GM10248 (cell line): ENCODE data around the gene C8G.

Experiments used
- CTCF ChIA-PET: fragments of 300-600 bp; sonication (Branson Sonifier 250); formaldehyde crosslinking; extraction: SDS; loops from one replicate; lab custom pipeline; 2021; ENCODE audit warnings: antibody characterized with exemption; lab: Yijun Ruan, JAX
- POLR2A ChIA-PET: fragments of 350-650 bp; sonication (Branson Sonifier 250); formaldehyde crosslinking; extraction: SDS; loops from one replicate; lab custom pipeline; 2020; ENCODE audit warnings: antibody characterized with exemption; lab: Yijun Ruan, JAX
- DNase-seq: peaks from one replicate; pipeline ENCODE4 v3.0.0; 2012; ENCODE audit errors: extremely low spot score
- TF ChIP-seq, protein P1 (sequence below): IDR thresholded peaks from 2 replicates; pipeline ENCODE4 v1.5.1; 2012; ENCODE audit warnings: mild to moderate bottlenecking, low read depth; ENCODE audit errors: extremely low read depth, missing control alignments, control extremely low read depth

C8G gene

DNA sequence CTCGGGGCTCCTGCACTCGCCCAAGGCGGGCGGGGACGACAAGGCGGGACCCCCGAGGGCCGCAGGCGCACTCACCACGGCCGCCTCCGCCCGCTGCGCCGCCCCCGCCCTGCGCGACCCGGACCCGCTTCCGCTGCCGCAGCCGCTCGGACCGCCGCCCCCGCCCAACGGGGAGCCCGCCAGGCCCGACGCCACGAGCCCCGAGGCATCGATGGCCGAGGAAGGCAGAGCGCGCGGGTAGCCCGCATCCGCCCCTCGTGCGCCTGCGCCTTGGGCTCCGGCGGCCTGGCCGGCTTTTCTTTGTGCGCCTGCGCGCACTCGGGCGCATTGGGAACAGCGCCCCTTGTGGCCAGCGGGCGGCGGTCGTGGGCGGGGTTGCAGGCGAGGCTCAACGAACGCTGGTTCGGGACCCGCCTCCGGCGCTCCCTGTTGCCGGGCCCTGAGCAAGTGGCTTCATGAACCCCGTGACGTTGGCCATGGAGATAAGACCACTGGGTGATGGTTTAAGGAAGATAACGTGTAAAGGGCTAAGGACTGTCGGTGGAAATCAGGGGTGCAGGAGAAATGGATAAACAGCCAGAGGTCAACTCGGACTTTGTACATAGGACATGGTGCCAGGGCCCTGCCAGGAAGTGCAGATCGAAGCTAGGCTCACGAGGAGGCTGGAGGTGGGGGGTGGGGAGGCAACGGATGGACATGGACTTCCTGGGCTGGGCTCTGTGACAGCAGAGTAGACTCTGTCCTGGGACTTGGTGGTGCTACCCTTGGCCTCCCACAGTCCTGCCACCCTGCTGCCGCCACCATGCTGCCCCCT is at the start of gene C8G, which contains the start of gene FBXW5:
C8G (plus strand) TSS at position 725 of the 814 bp plus-strand sequence; CDS start at position 803, 78 bp downstream.
FBXW5 (minus strand) TSS at position 220 of the 814 bp plus-strand sequence. CDS start 655 bp downstream, outside the sequence.
- POLR2A ChIA-PET: interaction anchor here (0.7 kb wide), 1 partner anchor 61 kb away, joined by 4 read pairs; no protein-coding TSS in a partner anchor
- peak; percentile 100 for DNase-seq
- CTCF ChIA-PET: interaction anchor here (0.7 to 6.5 kb wide), 16 partner anchors 9 to 216 kb away, joined by 3 to 126 read pairs (median 4); partner anchors contain the start of genes FUT7, MAN1B1, PAXX and RABL6
- TF ChIP-seq, protein P1, sequence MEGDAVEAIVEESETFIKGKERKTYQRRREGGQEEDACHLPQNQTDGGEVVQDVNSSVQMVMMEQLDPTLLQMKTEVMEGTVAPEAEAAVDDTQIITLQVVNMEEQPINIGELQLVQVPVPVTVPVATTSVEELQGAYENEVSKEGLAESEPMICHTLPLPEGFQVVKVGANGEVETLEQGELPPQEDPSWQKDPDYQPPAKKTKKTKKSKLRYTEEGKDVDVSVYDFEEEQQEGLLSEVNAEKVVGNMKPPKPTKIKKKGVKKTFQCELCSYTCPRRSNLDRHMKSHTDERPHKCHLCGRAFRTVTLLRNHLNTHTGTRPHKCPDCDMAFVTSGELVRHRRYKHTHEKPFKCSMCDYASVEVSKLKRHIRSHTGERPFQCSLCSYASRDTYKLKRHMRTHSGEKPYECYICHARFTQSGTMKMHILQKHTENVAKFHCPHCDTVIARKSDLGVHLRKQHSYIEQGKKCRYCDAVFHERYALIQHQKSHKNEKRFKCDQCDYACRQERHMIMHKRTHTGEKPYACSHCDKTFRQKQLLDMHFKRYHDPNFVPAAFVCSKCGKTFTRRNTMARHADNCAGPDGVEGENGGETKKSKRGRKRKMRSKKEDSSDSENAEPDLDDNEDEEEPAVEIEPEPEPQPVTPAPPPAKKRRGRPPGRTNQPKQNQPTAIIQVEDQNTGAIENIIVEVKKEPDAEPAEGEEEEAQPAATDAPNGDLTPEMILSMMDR: peak; percentile 95

DNA sequence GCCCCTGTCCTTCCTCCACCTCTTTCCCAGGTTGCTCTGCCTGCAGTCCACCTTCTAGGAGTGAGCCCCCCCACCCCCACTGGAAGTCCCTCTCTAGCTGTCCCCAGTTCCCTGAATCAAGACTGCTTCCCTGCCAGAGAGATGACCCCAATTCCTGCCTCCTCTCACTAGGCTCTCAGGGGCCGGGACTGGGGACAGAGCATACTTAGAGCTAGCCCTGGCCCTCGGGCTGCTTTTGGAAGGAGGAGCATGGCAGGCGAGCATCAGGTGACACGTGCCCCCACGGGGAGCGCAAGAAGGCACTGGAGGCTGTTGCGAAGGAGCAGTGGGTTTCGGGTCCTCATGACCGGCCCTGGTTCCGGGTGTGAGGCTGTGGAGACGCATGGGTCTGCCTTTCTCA is 49.0 kb upstream of the C8G start:
- TF ChIP-seq, protein P1: no peak
- CTCF ChIA-PET: interaction anchor here (0.7 kb wide), 1 partner anchor 17 kb away, joined by 3 read pairs; no protein-coding TSS in a partner anchor

DNA sequence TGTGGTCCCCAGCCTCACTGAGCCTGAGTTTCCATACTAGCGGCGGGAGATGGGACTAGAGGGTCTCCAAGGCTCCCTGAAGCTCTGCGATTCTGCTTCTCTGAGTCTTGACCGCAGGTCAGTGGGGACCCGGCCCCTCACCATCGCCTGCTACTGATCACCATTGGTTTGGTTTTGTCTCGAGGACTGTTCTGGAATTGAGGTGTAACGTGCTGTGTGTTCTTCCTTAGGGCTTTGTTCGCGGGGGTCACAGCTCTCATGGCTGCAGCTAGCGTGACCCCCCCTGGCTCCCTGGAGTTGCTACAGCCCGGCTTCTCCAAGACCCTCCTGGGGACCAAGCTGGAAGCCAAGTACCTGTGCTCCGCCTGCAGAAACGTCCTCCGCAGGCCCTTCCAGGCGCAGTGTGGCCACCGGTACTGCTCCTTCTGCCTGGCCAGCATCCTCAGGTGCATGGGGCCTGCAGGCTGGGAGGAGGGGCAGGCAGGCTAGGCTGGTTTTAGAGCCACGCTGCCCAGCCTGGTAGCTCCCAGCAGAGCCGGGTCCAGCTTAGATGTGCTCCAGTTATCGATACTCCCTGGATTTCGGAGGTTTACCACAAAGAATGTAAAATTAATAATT is 46.5 kb upstream of the C8G start:
- ChIA-PET POLR2A (interaction anchor here (1.4 kb wide), 1 partner anchor 12 kb away, joined by 3 read pairs; the partner anchor contains the start of gene TRAF2), CTCF (interaction anchor here (1.0 to 3.0 kb wide), 8 partner anchors 9 to 137 kb away, joined by 3 to 10 read pairs (median 4); partner anchors contain the start of gene AJM1)
- DNase-seq: no peak
- TF ChIP-seq, protein P1: no peak

More for the DNA sequence above, 49.0 kb upstream of the C8G start:
- DNase-seq: no peak
- POLR2A ChIA-PET: no interaction called here

DNA sequence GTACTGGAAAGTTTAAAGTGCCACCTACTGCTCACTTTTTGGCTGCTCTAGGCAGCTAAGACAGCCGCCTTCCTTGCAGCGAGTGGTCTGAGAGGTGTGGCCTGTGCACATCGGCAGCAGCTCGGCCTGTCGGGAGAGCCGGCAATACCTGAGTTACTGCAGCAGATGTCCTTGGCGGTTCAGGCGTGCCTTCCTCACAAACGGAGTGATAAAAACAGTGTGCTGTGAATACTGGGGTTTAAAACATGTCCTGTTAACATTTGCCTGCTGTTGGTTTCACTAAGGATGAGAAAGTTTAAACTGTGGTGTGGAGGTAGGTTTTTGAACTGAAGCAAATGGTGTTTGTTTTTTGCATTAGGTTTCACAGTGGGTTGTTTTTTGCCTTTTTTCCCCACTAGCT is 45.8 kb upstream of the C8G start:
- ChIA-PET CTCF (interaction anchor here (1.0 to 3.0 kb wide), 6 partner anchors 8 to 136 kb away, joined by 3 to 10 read pairs (median 4); partner anchors contain the start of gene AJM1), POLR2A (no interaction called here)
- DNase-seq: peak; percentile 54
- TF ChIP-seq, protein P1: peak; percentile 28

DNA sequence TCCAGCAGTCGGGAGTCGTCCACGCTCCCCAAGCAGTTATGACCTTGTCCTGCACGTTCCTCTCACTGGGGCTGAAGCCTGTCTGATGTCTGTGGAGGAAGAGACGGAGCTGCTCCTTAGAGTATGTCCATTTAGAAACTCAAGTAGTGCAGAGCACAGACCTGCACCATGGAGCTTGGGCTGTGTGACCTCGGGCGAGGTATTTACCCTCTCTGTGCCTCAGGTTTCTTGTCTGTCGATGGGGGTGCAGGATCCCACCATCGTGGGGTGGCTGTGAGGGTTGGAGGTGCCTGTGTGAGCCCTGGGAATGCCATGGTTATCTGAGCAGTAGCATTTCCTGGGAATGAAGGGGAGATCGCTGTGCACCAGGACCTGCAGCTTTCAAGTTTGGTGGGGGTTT is 44.5 kb upstream of the C8G start:
- ChIA-PET POLR2A (no interaction called here), CTCF (interaction anchor here (1.2 kb wide), 1 partner anchor 44 kb away, joined by 4 read pairs; the partner anchor contains the start of gene FBXW5)
- TF ChIP-seq, protein P1: no peak
- DNase-seq: no peak

- no peak for DNase-seq
- TF ChIP-seq, protein P1: no peak
- ChIA-PET CTCF (interaction anchor here (1.2 kb wide), 2 partner anchors 43 to 128 kb away, joined by 3 to 4 read pairs; partner anchors contain the start of gene FBXW5), POLR2A (interaction anchor here (0.9 to 1.6 kb wide), 2 partner anchors 15 to 173 kb away, joined by 3 to 8 read pairs; partner anchors contain the start of gene TRAF2)
Measured at GRCh38 chr9:136900988-136901515, 44.0 kb upstream of the C8G start.
